GM12878 (cell line): ENCODE results near the gene RBM7.

ENCODE experiments used
- CHD2 ChIP-seq: IDR thresholded peaks from 2 replicates; pipeline ENCODE4 v1.6.1; 2011; ENCODE audit warnings: low read depth, low read length, improper control_type of control experiment, borderline replicate concordance
- FOXK2 ChIP-seq: fragments of 450-650 bp; IDR thresholded peaks from 2 replicates; pipeline ENCODE4 v1.6.1; 2017; ENCODE audit warnings: mild to moderate bottlenecking, moderate library complexity
- TBL1XR1 ChIP-seq: IDR thresholded peaks from 2 replicates; pipeline ENCODE4 v1.6.1; 2012; ENCODE audit warnings: low read depth, low read length, improper control_type of control experiment
- ZZZ3 ChIP-seq: IDR thresholded peaks from 2 replicates; pipeline ENCODE4 v1.6.1; 2011; ENCODE audit warnings: low read depth; ENCODE audit not compliant: control insufficient read depth, insufficient read length
- TF ChIP-seq, protein P1 (sequence below): fragments of 450-650 bp; IDR thresholded peaks from 2 replicates; pipeline ENCODE4 v1.6.1; 2017; ENCODE audit warnings: mild to moderate bottlenecking
- TF ChIP-seq, protein P2 (sequence below), 3 experiments: IDR thresholded peaks in 2 of 3; conservative IDR thresholded peaks in 1 of 3; 2 replicates each; pipeline ENCODE4 v1.5.1; 2011; ENCODE audit warnings: low read depth in 3 of 3, low read length in 3 of 3, mild to moderate bottlenecking in 3 of 3, control low read depth in 2 of 3, moderate library complexity in 2 of 3, inconsistent platforms in 1 of 3, mixed read lengths in 1 of 3; ENCODE audit not compliant: control insufficient read depth in 2 of 3, insufficient read depth in 1 of 3; ENCODE audit errors: extremely low read depth in 1 of 3
- TF ChIP-seq, protein P3 (sequence below): fragments of 450-650 bp; IDR thresholded peaks from 2 replicates; pipeline ENCODE4 v1.6.1; 2016; ENCODE audit warnings: mild to moderate bottlenecking, moderate library complexity, borderline replicate concordance
- TF ChIP-seq, protein P4 (sequence below): IDR thresholded peaks from 2 replicates; pipeline ENCODE4 v1.6.1; 2011; ENCODE audit warnings: low read depth, low read length, improper control_type of control experiment, borderline replicate concordance

DNA sequence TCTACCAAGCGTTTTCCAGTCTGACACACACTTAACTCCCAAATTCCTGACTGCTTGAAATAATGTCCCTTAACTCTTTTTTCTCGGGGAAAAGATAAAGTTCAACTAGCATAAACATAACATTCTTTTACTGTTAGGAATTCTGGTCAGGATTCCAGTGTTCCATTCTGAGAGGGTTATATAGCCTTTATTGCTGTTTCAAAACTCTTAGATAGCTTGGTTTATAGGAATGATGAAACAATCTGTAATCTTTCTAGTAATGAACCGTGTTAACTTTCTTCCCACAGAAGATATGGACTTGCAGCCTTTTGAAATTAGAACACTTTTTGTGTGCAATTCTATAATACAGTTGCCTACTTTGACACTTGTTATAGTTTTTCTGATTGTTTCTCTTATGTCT lies 47.4 kb downstream of the RBM7 start:
- TF ChIP-seq, protein P1, sequence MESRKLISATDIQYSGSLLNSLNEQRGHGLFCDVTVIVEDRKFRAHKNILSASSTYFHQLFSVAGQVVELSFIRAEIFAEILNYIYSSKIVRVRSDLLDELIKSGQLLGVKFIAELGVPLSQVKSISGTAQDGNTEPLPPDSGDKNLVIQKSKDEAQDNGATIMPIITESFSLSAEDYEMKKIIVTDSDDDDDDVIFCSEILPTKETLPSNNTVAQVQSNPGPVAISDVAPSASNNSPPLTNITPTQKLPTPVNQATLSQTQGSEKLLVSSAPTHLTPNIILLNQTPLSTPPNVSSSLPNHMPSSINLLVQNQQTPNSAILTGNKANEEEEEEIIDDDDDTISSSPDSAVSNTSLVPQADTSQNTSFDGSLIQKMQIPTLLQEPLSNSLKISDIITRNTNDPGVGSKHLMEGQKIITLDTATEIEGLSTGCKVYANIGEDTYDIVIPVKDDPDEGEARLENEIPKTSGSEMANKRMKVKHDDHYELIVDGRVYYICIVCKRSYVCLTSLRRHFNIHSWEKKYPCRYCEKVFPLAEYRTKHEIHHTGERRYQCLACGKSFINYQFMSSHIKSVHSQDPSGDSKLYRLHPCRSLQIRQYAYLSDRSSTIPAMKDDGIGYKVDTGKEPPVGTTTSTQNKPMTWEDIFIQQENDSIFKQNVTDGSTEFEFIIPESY, result no peak
- TF ChIP-seq, protein P2, sequence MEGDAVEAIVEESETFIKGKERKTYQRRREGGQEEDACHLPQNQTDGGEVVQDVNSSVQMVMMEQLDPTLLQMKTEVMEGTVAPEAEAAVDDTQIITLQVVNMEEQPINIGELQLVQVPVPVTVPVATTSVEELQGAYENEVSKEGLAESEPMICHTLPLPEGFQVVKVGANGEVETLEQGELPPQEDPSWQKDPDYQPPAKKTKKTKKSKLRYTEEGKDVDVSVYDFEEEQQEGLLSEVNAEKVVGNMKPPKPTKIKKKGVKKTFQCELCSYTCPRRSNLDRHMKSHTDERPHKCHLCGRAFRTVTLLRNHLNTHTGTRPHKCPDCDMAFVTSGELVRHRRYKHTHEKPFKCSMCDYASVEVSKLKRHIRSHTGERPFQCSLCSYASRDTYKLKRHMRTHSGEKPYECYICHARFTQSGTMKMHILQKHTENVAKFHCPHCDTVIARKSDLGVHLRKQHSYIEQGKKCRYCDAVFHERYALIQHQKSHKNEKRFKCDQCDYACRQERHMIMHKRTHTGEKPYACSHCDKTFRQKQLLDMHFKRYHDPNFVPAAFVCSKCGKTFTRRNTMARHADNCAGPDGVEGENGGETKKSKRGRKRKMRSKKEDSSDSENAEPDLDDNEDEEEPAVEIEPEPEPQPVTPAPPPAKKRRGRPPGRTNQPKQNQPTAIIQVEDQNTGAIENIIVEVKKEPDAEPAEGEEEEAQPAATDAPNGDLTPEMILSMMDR (IDR thresholded peaks at IDR 0.05 in 2 of 3, conservative IDR thresholded peaks at IDR 0.05 in 1 of 3; ENCODE audit: control insufficient read depth in 2 of 3, extremely low read depth in 1 of 3, insufficient read depth in 1 of 3, low read depth in 3 of 3, low read length in 3 of 3), result no peak
- TF ChIP-seq, protein P3, sequence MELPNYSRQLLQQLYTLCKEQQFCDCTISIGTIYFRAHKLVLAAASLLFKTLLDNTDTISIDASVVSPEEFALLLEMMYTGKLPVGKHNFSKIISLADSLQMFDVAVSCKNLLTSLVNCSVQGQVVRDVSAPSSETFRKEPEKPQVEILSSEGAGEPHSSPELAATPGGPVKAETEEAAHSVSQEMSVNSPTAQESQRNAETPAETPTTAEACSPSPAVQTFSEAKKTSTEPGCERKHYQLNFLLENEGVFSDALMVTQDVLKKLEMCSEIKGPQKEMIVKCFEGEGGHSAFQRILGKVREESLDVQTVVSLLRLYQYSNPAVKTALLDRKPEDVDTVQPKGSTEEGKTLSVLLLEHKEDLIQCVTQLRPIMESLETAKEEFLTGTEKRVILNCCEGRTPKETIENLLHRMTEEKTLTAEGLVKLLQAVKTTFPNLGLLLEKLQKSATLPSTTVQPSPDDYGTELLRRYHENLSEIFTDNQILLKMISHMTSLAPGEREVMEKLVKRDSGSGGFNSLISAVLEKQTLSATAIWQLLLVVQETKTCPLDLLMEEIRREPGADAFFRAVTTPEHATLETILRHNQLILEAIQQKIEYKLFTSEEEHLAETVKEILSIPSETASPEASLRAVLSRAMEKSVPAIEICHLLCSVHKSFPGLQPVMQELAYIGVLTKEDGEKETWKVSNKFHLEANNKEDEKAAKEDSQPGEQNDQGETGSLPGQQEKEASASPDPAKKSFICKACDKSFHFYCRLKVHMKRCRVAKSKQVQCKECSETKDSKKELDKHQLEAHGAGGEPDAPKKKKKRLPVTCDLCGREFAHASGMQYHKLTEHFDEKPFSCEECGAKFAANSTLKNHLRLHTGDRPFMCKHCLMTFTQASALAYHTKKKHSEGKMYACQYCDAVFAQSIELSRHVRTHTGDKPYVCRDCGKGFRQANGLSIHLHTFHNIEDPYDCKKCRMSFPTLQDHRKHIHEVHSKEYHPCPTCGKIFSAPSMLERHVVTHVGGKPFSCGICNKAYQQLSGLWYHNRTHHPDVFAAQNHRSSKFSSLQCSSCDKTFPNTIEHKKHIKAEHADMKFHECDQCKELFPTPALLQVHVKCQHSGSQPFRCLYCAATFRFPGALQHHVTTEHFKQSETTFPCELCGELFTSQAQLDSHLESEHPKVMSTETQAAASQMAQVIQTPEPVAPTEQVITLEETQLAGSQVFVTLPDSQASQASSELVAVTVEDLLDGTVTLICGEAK, result no peak
- TF ChIP-seq TBL1XR1 (no peak), CHD2 (no peak), FOXK2 (no peak), ZZZ3 (no peak)
- TF ChIP-seq, protein P4, sequence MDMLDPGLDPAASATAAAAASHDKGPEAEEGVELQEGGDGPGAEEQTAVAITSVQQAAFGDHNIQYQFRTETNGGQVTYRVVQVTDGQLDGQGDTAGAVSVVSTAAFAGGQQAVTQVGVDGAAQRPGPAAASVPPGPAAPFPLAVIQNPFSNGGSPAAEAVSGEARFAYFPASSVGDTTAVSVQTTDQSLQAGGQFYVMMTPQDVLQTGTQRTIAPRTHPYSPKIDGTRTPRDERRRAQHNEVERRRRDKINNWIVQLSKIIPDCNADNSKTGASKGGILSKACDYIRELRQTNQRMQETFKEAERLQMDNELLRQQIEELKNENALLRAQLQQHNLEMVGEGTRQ, result no peak
